Measurements from ENCODE around the gene KARS1. TPM values are rescaled to one million over a fixed set of nuclear protein-coding genes. Genes with fewer than 3 reads are reported as not detected.
A peak's percentile ranks its signal among the peaks of the same experiment; 100 is the strongest.

The KARS1 gene
- 100 to 1,000 TPM; 107 to 135 (median 114) TPM for total RNA-seq

DNA sequence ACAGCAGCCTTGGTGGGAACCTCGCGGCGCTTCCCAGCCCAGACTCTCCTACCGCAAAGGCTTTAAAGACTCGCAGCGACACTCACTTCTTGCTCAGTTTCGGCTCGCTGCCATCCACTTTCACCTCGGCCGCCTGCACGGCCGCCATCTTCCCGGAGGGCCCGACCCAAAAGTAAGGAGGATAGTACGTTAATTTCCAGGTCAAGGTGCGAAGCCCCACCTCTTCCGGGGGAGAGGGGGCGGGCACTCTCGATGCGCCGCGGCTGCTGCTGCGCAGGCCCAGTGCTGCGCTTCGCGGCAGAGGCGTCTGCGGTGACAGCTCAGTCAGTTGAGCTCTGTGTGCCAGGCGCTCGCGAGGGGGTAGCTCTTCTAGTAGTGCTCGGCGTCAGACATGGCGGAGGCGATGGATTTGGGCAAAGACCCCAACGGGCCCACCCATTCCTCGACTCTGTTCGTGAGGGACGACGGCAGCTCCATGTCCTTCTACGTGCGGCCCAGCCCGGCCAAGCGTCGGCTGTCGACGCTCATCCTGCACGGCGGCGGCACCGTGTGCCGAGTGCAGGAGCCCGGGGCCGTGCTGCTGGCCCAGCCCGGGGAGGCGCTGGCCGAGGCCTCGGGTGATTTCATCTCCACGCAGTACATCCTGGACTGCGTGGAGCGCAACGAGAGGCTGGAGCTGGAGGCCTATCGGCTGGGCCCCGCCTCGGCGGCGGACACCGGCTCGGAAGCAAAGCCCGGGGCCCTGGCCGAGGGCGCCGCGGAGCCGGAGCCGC lies at the start of gene KARS1, which contains the start of gene TERF2IP:
KARS1 (minus strand) TSS at position 174 of the 773 bp plus-strand sequence; CDS start at position 148, 26 bp downstream.
TERF2IP (plus strand) TSS at position 282 of the 773 bp plus-strand sequence; CDS start at position 392, 110 bp downstream.
- TF ChIP-seq POLR2A (IDR thresholded peaks at IDR 0.05): peak; percentile 90
- no peak for TF ChIP-seq CTCF (IDR thresholded peaks at IDR 0.05)
- TF ChIP-seq POLR2AphosphoS5 (IDR thresholded peaks at IDR 0.05): peak; percentile 92 to 98 (median 94)
- no peaks in the 10 kb centered on the region for H3K9me3 ChIP-seq
- no peaks in the 10 kb centered on the region for H3K27me3 ChIP-seq
- H3K36me3 ChIP-seq: no peaks in the 10 kb centered on the region
- peak; percentile 92 to 93 for DNase-seq (ENCODE audit: low spot score in 2 of 2)
- intact Hi-C loops (cut with DNase I; ENCODE audit: low total_unique reads): no loop called here
- peaks cover 0 to 34% of the 10 kb centered on the region in 2 donors for H3K4me1 ChIP-seq
- H3K27ac ChIP-seq: peak within 1 kb of the TSS; percentile 96 to 99
- H3K4me3 ChIP-seq: peak within 1 kb of the TSS; percentile 86 to 100 (median 87)

GRCh38 chr16:75695708-75696107 lies 48.2 kb upstream of the KARS1 start:
- no peaks in the 10 kb centered on the region for H3K36me3 ChIP-seq
- DNase-seq (ENCODE audit: low spot score in 2 of 2): no peak
- no peak overlapping the region for H3K4me3 ChIP-seq
- TF ChIP-seq CTCF (IDR thresholded peaks at IDR 0.05): no peak
- no peak for TF ChIP-seq POLR2AphosphoS5 (IDR thresholded peaks at IDR 0.05)
- no peak for TF ChIP-seq POLR2A (IDR thresholded peaks at IDR 0.05)
- no peaks in the 10 kb centered on the region for H3K4me1 ChIP-seq
- intact Hi-C loops (cut with DNase I; ENCODE audit: low total_unique reads): no loop called here
- no peak overlapping the region for H3K27ac ChIP-seq
- no peaks in the 10 kb centered on the region for H3K27me3 ChIP-seq
- no peaks in the 10 kb centered on the region for H3K9me3 ChIP-seq

DNA sequence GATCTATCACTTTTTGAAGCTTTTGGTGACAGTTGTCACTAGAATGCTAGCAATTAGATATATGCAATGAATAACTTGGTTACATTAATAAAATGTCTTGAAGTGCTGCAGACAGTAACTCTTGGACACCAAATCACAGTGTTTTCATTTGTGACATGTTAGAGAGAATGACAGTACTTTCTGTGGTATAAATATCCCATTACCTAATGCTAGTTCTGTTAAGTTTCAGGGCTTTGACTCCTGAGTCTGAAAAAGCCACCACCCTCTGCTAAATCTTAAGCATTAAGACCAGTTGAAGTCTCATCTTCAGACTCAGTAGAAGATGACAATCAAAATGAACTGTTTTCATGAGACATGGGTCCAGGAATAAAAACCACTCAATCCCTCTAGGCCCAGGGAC lies 39.9 kb upstream of the KARS1 start:
- intact Hi-C loops (cut with DNase I; ENCODE audit: low total_unique reads): no loop called here
- TF ChIP-seq POLR2AphosphoS5 (IDR thresholded peaks at IDR 0.05): no peak
- TF ChIP-seq POLR2A (IDR thresholded peaks at IDR 0.05): no peak
- no peak for TF ChIP-seq CTCF (IDR thresholded peaks at IDR 0.05)
- no peak overlapping the region for H3K27ac ChIP-seq
- H3K4me1 ChIP-seq: no peaks in the 10 kb centered on the region
- no peak for DNase-seq (ENCODE audit: low spot score in 2 of 2)
- no peak overlapping the region for H3K4me3 ChIP-seq
- no peaks in the 10 kb centered on the region for H3K9me3 ChIP-seq
- no peaks in the 10 kb centered on the region for H3K36me3 ChIP-seq
- no peaks in the 10 kb centered on the region for H3K27me3 ChIP-seq

GRCh38 chr16:75682308-75682707 lies 34.8 kb upstream of the KARS1 start:
- no peak overlapping the region for H3K4me3 ChIP-seq
- H3K9me3 ChIP-seq: no peaks in the 10 kb centered on the region
- DNase-seq (ENCODE audit: low spot score in 2 of 2): no peak
- no peaks in the 10 kb centered on the region for H3K4me1 ChIP-seq
- H3K27me3 ChIP-seq: no peaks in the 10 kb centered on the region
- no peak overlapping the region for H3K27ac ChIP-seq
- no peaks in the 10 kb centered on the region for H3K36me3 ChIP-seq
- intact Hi-C loops (cut with DNase I; ENCODE audit: low total_unique reads): no loop called here
- TF ChIP-seq POLR2A (IDR thresholded peaks at IDR 0.05): no peak
- TF ChIP-seq POLR2AphosphoS5 (IDR thresholded peaks at IDR 0.05): no peak
- no peak for TF ChIP-seq CTCF (IDR thresholded peaks at IDR 0.05)

DNA sequence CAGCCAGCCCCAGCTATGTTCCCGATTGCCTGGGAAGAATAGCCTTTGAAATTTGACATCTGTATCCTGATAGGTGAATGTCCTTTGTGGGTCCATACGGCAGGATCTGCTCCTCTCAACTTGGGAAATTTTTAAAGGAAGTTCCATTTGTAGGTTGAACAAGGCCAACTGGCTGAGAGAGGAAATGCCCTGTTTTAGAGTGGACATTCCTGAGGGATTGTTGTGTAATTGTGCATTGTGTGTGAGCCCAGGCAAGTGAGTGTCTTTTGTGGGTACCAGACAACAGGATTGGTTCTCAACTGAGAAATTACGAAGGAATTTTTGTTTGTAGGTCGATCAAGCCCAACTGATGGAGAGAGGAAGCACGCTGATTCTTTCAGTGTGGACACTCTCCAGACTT lies 31.9 kb upstream of the KARS1 start:
- no peak for DNase-seq (ENCODE audit: low spot score in 2 of 2)
- Histone ChIP-seq H3K4me3 (no peak overlapping the region), H3K27me3 (no peaks in the 10 kb centered on the region), H3K4me1 (no peaks in the 10 kb centered on the region), H3K36me3 (no peaks in the 10 kb centered on the region), H3K27ac (no peak overlapping the region), H3K9me3 (no peaks in the 10 kb centered on the region)
- TF ChIP-seq POLR2AphosphoS5 (IDR thresholded peaks at IDR 0.05): no peak
- no peak for TF ChIP-seq CTCF (IDR thresholded peaks at IDR 0.05)
- no peak for TF ChIP-seq POLR2A (IDR thresholded peaks at IDR 0.05)
- intact Hi-C loops (cut with DNase I; ENCODE audit: low total_unique reads): no loop called here
